Prostate gland (tissue), 2 donors: Measurements from ENCODE around the gene BRPF1. TPM values are rescaled to one million over a fixed set of nuclear protein-coding genes. Genes with fewer than 3 reads are reported as not detected.

ENCODE experiments used
- DNase-seq: peaks from one replicate; pipeline ENCODE4 v3.0.0-alpha.2; 2019; ENCODE audit warnings: low spot score
- H3K27ac ChIP-seq, 2 donors: fragments of 200-600 bp; sonication (generic); 2 replicates each; pipeline ENCODE4 v1.5.1; 2017 to 2019
- H3K27me3 ChIP-seq: fragments of 200-600 bp; sonication (generic); replicated peaks from 2 replicates; pipeline ENCODE4 v1.5.1; 2019; ENCODE audit not compliant: insufficient read depth
- H3K36me3 ChIP-seq, 2 donors: fragments of 200-600 bp; sonication (generic); 1 replicate in 1 of 2; 2 replicates in 1 of 2; pipeline versions ENCODE4 v1.5.1 to v1.8.1; 2017 to 2019
- H3K4me1 ChIP-seq: fragments of 200-600 bp; sonication (generic); replicated peaks from 2 replicates; pipeline ENCODE4 v1.5.1; 2019
- H3K4me3 ChIP-seq, 2 donors: fragments of 200-600 bp; sonication (generic); 2 replicates each; pipeline ENCODE4 v1.5.1; 2017 to 2019
- H3K9me3 ChIP-seq: fragments of 200-600 bp; sonication (generic); 2 replicates; pipeline ENCODE4 v1.5.1; 2017
- POLR2A ChIP-seq: fragments of 450-650 bp; IDR thresholded peaks from one replicate; pipeline ENCODE4 v1.6.1; 2016; ENCODE audit warnings: antibody characterized with exemption, mild to moderate bottlenecking
- POLR2AphosphoS5 ChIP-seq: sonication (generic); formaldehyde crosslinking; IDR thresholded peaks from one replicate; pipeline ENCODE4 v1.6.1; 2017; ENCODE audit warnings: antibody characterized with exemption
- whole genome bisulfite sequencing: methylation state at CpG from one replicate; pipeline ENCODE4 v1.1.5; 2018; 5-methylcytosine and 5-hydroxymethylcytosine counted together
- intact Hi-C: fragments of 100-400 bp; cut with DNase I; formaldehyde crosslinking; loops from one replicate; pipeline ENCODE4 v1.14.2; 2022
- total RNA-seq, 2 donors: library from RNA; depleted of rRNA; stranded (reverse); fragments of >200 nt; gene quantifications; one replicate each; pipeline ENCODE4 v1.1.0, GENCODE V29; 2016
- TF ChIP-seq, protein P1 (sequence below), 4 experiments: fragments of 200-600 bp in 2 of 4; fragments of 450-650 bp in 2 of 4; sonication (generic) in 2 of 4; IDR thresholded peaks; 1 replicate in 3 of 4; 2 replicates in 1 of 4; pipeline ENCODE4 v1.5.1; 2016 to 2019; ENCODE audit warnings: antibody characterized with exemption in 4 of 4, mild to moderate bottlenecking in 2 of 4, moderate library complexity in 2 of 4

BRPF1 gene
- total RNA-seq, 2 donors from 2014 or later, result 14.2 to 43.5 TPM

DNA sequence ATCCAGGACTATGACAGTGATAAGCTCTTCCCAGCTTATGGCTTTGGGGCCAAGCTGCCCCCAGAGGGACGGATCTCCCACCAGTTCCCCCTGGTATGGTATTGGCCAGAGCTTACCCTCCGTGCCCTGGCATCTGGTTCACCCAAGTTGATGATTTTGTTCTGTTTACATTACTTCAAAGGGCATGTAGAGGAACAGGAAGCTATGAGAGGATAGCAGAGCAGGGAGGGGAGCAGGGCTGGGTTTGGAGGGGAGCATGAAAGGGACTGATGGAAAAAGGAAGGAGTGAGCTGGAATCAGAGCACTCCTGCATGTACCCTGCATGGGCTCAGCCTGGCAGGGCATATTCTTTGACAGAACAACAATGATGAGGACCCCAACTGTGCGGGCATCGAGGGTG, 13.4 kb upstream of the BRPF1 start:
- WGBS, result 72% methylated on average over 4 of the region's 4 CpGs
- no peak overlapping the region for H3K27ac ChIP-seq
- no peak overlapping the region for H3K4me3 ChIP-seq
- DNase-seq, result no peak
- no peaks in the 10 kb centered on the region for H3K27me3 ChIP-seq
- TF ChIP-seq, protein P1, sequence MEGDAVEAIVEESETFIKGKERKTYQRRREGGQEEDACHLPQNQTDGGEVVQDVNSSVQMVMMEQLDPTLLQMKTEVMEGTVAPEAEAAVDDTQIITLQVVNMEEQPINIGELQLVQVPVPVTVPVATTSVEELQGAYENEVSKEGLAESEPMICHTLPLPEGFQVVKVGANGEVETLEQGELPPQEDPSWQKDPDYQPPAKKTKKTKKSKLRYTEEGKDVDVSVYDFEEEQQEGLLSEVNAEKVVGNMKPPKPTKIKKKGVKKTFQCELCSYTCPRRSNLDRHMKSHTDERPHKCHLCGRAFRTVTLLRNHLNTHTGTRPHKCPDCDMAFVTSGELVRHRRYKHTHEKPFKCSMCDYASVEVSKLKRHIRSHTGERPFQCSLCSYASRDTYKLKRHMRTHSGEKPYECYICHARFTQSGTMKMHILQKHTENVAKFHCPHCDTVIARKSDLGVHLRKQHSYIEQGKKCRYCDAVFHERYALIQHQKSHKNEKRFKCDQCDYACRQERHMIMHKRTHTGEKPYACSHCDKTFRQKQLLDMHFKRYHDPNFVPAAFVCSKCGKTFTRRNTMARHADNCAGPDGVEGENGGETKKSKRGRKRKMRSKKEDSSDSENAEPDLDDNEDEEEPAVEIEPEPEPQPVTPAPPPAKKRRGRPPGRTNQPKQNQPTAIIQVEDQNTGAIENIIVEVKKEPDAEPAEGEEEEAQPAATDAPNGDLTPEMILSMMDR (IDR thresholded peaks at IDR 0.05), result no peak
- no peak for TF ChIP-seq POLR2AphosphoS5
- no peak for TF ChIP-seq POLR2A
- no peaks in the 10 kb centered on the region for H3K4me1 ChIP-seq
- intact Hi-C loops, result no loop called here
- H3K36me3 ChIP-seq, result no peaks in the 10 kb centered on the region
- no peaks in the 10 kb centered on the region for H3K9me3 ChIP-seq

DNA sequence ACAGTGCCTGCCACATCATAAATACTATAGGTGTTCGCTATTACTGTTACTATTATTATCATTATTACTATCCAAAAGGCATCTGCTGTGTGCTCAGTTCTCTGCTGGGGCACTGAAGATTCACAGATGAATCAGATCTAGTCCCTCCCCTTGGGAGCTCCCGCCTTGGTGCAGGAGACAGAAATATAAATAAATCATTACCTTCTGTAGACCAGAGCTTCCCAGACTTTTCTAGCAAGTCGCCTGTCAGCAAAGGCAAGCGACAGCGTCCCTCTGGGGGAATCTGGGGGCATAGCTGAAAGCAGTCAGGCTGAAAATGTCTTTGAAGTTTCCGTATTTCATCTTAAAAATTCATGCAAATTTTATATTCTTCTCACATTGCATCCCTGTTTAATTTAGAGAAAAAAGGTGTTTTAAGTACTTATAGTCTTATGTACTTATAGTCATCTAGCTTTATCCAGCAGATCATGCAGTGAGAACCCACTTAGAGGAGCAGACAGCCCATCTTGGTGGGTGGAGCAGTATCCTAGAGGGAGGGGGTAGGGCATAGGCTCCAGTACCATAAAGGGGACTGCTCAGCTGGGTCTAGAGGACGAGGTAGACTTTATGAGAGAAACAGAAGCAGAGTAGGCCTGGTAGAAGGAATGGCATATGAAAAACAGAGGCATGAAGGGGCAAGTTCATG, 10.4 kb upstream of the BRPF1 start:
- no peaks in the 10 kb centered on the region for H3K9me3 ChIP-seq
- no peak for TF ChIP-seq POLR2AphosphoS5
- TF ChIP-seq, protein P1 (IDR thresholded peaks at IDR 0.05), result no peak
- TF ChIP-seq POLR2A, result no peak
- H3K4me1 ChIP-seq, result no peaks in the 10 kb centered on the region
- H3K36me3 ChIP-seq, result no peaks in the 10 kb centered on the region
- no peaks in the 10 kb centered on the region for H3K27me3 ChIP-seq
- no peak overlapping the region for H3K27ac ChIP-seq
- 26% methylated on average over 7 of the region's 7 CpGs for WGBS
- DNase-seq, result no peak
- H3K4me3 ChIP-seq, result no peak overlapping the region
- intact Hi-C loops, result no loop called here

DNA sequence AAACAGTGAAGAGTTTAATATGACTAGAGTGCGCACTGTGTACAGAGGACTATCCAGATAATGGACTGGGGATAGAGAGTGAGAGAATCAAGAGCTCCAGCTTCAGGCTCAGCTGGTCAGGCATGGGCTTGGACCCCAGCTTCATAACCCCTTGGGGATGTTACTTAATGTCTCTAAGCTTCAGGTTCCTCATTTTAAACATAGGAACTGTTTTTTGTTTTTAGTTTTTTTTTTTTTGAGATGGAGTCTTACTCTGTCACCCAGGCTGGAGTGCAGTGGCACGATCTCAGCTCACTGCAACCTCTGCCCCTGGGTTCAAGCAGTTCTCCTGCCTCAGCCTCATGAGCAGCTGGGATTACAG, 9.9 kb upstream of the BRPF1 start:
- TF ChIP-seq POLR2AphosphoS5, result no peak
- TF ChIP-seq POLR2A, result no peak
- TF ChIP-seq, protein P1 (IDR thresholded peaks at IDR 0.05), result no peak
- H3K27me3 ChIP-seq, result no peaks in the 10 kb centered on the region
- intact Hi-C loops, result no loop called here
- 55% methylated on average over 2 of the region's 2 CpGs for WGBS
- no peaks in the 10 kb centered on the region for H3K9me3 ChIP-seq
- H3K4me1 ChIP-seq, result no peaks in the 10 kb centered on the region
- no peak overlapping the region for H3K4me3 ChIP-seq
- DNase-seq, result no peak
- H3K27ac ChIP-seq, result no peak overlapping the region
- no peaks in the 10 kb centered on the region for H3K36me3 ChIP-seq

DNA sequence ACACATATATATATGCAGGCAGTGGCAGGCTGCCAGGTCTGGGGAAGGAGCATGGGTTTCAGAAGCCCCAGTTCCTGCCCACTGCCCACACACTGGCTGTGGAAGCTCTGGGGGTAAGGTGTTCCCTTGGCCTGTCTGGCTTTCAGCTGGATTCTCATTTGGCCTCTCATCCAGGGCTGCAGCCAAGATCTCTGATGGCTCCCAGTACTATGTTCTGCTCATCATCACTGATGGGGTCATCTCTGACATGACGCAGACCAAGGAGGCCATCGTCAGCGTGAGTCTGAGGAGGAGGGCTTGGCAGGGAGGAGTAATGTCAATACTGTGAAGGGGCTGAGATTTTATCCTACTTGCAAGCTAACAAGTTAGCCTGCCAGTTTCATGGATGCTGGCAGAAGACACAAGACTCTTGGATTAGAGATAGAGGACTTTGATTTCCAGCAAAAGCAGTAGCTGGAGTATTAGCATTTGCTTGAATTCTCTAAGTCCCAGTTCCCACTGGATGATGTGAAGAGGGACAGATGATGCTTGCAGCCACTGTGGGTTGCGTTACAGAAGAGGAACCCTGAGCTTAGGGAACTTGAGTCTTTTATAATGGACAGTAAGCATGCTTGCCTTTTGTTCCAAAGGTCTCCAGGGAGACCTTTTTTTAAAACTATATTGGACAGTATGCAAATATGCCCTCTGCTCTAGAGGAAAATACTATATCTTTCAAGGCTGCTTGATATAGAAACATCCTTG, 5.6 kb upstream of the BRPF1 start:
- no peaks in the 10 kb centered on the region for H3K9me3 ChIP-seq
- DNase-seq, result no peak
- no peak overlapping the region for H3K27ac ChIP-seq
- no peaks in the 10 kb centered on the region for H3K36me3 ChIP-seq
- intact Hi-C loops, result no loop called here
- TF ChIP-seq, protein P1 (IDR thresholded peaks at IDR 0.05), result no peak
- TF ChIP-seq POLR2A, result no peak
- no peak for TF ChIP-seq POLR2AphosphoS5
- no peaks in the 10 kb centered on the region for H3K27me3 ChIP-seq
- WGBS, result 87% methylated on average over 4 of the region's 4 CpGs
- H3K4me1 ChIP-seq, result no peaks in the 10 kb centered on the region
- no peak overlapping the region for H3K4me3 ChIP-seq
